GM19395 (cell line): Measurements from ENCODE around the gene CORIN.
"Not testable (repeated sequence)": the region's sequence is repeated elsewhere in the genome, so short reads cannot be mapped to it uniquely, and the experiment has no call there.

Experiments
- ATAC-seq: cut with Tn5 transposase; IDR thresholded peaks from one replicate; pipeline ENCODE4 v1.9.1; 2021; ENCODE audit warnings: mild to moderate bottlenecking, moderate library complexity; ENCODE audit not compliant: unreplicated experiment

The CORIN gene

GRCh38 chr4:47771020-47771419, 66.8 kb downstream of the CORIN start:
- ATAC-seq = no peak

- ATAC-seq = not testable (repeated sequence)
These were observed 69.9 kb downstream of the CORIN start for GRCh38 chr4:47767956-47768355.

- no peak for ATAC-seq
These were observed 74.6 kb downstream of the CORIN start for GRCh38 chr4:47763279-47763678.

GRCh38 chr4:47762376-47763266, 75.2 kb downstream of the CORIN start:
- ATAC-seq = no peak

- ATAC-seq = not testable (repeated sequence)
These were observed 84.6 kb downstream of the CORIN start for GRCh38 chr4:47753316-47753715.

GRCh38 chr4:47752214-47752613, 85.7 kb downstream of the CORIN start:
- ATAC-seq = no peak

DNA sequence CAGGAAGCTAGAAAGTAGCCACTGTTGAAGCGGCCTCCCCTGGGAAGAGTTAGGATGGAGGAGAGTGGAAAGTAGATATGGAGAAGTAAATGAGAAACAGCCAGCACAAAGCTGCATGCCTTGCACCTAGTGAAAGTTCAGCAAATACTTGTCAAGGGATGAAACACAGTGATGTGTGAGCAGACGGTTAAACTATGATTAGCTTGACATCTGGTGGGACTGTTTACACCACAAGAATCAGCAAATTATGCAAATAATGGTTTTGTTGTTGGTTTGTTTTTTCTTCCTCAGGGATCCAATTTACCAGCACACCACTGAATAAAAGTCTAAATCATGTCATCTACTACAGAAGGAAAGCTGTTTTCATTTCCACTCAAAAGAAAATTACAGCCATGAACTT, 87.1 kb downstream of the CORIN start:
- no peak for ATAC-seq

DNA sequence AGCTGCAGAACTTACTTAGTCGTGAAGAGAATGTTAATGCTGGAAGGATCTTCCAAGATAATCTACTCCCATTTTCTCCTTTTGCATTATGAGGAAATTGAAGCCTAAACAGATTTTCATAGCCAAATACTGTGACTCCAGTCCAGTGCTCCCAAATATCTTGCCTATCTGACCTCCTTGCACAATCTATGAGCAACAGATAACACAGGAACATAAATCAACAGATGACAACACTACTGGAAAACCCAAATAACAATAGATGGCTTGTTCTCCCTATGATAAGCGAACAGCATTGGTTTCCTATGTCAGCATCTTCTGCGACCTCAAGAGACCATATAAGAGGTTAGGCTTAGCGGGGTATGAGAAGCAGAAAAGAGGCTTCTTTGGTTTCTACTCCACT, 88.0 kb downstream of the CORIN start:
- ATAC-seq = no peak

GRCh38 chr4:47749060-47749459, 88.8 kb downstream of the CORIN start:
- no peak for ATAC-seq

DNA sequence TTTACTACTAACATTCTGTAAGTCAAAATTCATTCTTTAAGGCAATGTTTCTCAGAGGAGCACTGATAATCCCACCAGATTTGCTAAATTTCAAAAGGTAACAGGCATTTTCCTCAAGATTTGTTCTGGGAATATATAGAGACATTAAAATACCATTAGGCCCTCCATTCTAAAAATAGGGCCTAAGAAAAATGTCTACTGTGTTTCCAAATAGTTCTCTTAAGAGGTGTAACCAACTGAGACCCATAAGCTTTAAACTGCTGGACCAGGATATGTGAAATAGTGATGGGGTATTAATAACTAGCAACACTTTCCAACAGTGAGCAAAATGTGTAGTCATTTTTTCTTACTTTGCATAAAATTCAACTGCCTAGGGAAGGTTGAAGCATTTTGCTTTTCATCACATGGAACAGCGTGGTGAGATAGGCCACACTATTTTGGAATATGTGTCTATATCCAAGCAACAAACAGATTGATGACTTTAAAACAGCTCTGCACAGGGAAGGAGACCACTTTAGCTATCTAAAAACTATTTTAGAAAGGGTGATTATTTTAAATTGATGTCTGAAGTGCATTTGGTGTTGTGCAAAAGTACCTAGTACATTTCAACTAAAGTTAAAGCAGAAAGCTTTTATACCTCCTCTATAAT, 89.9 kb downstream of the CORIN start:
- no peak for ATAC-seq

DNA sequence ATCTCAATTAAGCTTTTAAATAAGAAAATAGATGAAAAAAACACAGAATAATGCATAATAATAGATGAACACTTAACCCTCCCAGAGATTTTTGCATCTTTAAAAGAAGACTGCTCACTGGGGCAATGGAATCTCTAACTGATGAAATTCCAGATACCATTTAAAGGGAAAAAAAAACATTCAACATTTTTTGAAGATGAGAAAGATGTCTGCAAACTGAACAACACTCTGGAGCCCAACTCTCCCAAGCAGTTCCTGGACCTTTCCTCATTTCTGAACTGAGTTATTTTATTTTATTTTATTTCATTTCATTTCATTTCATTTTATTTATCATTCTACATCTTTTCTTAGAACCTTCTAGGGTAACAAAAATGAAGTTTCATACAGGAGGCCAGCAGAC, 90.7 kb downstream of the CORIN start:
- no peak for ATAC-seq

GRCh38 chr4:47746122-47746521, 91.7 kb downstream of the CORIN start:
- no peak for ATAC-seq

DNA sequence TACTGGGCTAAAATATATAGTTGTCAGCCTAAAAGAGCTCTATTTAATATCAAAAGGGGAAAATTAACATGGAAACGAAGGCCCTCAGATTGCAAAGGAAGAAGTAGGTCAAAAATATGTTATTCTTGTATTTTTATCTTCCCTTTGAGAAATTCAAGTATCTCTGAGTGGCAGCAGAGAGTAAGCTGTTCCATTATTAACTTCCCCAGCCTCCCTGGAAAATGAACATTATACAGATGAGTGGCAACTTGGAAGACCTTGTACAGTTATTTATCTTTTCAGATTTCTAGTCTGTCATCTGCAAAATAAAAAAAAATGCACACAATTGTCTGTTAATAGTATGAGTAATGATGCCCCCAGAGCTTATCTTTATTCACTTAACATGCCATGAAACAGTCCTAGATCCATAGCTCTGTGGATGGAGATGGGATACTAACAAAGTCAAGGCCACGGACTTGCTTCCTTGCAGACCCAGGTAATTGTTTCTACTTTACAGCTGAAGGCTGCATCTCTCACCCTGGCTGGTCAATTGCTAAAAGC, 93.0 kb downstream of the CORIN start:
- no peak for ATAC-seq

DNA sequence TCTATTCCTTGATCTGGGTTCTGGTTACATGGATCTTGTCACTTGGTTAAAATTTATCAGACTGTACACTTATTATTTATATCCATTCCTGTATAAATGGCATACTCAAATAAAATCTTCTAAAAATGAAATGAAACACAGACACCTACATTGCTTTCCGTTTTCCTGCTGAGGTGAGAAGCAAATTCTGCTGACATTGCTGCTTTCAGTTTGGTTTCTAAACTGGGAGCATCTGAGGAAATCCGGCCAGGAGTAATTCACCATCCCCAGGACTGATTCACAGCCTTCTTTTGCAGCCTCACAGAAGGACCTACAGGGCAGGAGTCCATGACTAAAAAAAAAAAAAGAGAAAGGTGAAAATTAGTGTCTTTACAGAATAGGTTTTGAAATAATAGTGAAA, 93.6 kb downstream of the CORIN start:
- no peak for ATAC-seq

DNA sequence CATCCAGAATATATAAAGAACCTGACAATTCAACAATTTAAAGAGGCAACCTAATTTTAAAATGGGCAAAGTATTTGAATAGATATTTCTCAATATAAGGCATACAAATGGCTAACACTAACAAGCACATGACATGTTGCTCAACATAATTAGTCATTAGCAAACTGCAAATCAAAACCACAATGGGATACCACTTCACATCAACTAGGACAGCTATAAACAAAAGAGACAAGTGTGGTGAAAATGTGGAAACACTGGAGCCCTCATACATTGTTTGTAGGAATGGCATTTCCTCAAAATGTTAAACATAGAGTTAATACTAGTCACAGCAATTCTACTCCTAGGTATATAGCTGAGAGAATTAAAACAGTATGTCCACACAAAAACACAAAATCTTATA, 96.7 kb downstream of the CORIN start:
- ATAC-seq = no peak

GRCh38 chr4:47737326-47737725, 100.5 kb downstream of the CORIN start:
- ATAC-seq = no peak

GRCh38 chr4:47736555-47736954, 101.3 kb downstream of the CORIN start:
- ATAC-seq = no peak

DNA sequence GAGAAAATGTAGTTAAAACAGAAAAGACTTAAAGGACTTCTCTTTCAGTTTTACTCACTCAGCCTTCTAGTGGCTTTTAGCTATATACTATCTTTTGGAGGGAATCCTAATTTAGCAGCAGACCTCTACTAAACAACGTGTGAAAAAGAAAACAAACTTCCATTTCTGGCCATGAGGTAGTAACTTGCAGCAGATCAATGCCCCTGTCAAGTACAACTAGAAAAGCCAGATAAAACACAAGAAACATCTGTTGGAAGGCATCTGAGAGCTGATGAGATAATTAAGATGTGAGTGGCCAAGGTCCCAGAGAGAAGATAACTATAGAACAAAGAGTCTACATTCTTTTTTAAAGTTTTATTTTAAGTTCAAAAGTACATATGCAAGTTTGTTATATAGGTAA, 101.7 kb downstream of the CORIN start:
- ATAC-seq = no peak

DNA sequence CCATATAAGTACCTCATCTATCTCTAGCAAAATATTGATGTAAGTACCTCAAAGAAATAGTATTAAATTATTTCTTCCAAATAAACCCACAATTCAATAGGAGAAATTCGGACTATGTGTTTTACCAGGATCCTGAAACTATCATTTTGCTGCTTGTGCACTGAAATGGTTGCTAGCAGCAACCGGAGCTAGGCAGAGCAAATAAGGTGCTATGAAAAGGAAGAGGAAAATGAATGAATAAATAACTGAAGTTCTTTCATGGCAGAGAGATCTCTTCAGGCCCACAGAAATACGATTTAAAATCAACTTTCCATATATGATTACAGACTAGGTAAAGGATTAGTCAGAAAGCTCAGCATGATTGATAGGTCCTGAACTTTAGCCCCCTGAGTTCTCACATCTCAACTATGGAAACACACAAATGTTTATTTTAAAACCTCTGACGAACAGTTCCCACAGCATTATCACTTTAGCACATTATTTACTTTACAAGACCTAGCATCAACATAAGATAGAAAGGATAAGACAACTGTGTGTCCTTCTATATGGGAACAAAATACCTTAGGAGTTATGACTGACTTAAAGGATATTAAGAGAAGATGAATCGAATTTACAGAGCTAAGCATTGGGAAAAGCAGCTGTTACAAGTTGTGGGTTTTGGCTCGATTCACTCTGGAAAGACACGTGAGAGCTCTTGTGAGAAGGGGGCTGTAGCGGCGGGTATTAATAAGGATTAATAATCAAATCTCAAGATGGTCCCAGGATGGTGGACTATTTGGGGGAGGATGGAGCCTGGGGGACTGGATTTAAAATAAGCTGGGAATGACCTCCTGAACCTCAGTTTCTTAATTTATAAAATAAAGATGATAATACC, 104.3 kb downstream of the CORIN start:
- no peak for ATAC-seq

- ATAC-seq = no peak
These were observed 106.7 kb downstream of the CORIN start for GRCh38 chr4:47731182-47731581.

- no peak for ATAC-seq
These were observed 108.7 kb downstream of the CORIN start for GRCh38 chr4:47729131-47729680.
